A673 (cell line): ENCODE data around the gene ARHGEF28.

ENCODE experiments used
- CTCF ChIP-seq: fragments of 300-800, 200-600 bp; sonication (generic); conservative IDR thresholded peaks from 2 replicates; pipeline ENCODE4 v1.5.1; 2017; ENCODE audit warnings: low read depth, mild to moderate bottlenecking, antibody characterized with exemption, low read length, moderate library complexity, mixed read lengths
- EZH2 ChIP-seq: fragments of 200-600 bp; sonication (generic); IDR thresholded peaks from 2 replicates; pipeline ENCODE4 v1.6.1; 2017; ENCODE audit warnings: borderline replicate concordance, low read depth, mild to moderate bottlenecking, mixed read lengths, antibody characterized with exemption, low read length; ENCODE audit not compliant: poor library complexity, severe bottlenecking

GRCh38 chr5:73975845-73976244 is 349.8 kb downstream of the ARHGEF28 start:
- TF ChIP-seq CTCF (no peak), EZH2 (no peak)
